Stimulated activated CD8-positive, alpha-beta memory T cell treated with anti-CD3 and anti-CD28 coated beads, Interleukin-7, amount 100 ng/mL, for 1 hour (primary cell): ENCODE measurements around the gene KIF25.

Experiments
- DNase-seq, 2 donors: peaks; one replicate each; pipeline ENCODE4 v3.0.0-alpha.2; 2020; ENCODE audit warnings: low read depth in 2 of 2

Gene KIF25

GRCh38 chr6:168035098-168035660 lies 37.7 kb downstream of the KIF25 start:
- DNase-seq: no peak

- DNase-seq: no peak
Observed at GRCh38 chr6:168035661-168036545, 38.4 kb downstream of the KIF25 start.

GRCh38 chr6:168037242-168037641 lies 39.8 kb downstream of the KIF25 start:
- no peak for DNase-seq

- no peak for DNase-seq
Observed at GRCh38 chr6:168037856-168038255, 40.4 kb downstream of the KIF25 start.

- DNase-seq: no peak
Observed at GRCh38 chr6:168038576-168039140, 41.2 kb downstream of the KIF25 start.

GRCh38 chr6:168039301-168039700 lies 41.8 kb downstream of the KIF25 start:
- DNase-seq: no peak

- no peak for DNase-seq
Observed at GRCh38 chr6:168039849-168040248, 42.4 kb downstream of the KIF25 start.

GRCh38 chr6:168040856-168041496 lies 43.5 kb downstream of the KIF25 start:
- no peak for DNase-seq

- no peak for DNase-seq
Observed at GRCh38 chr6:168041928-168042327, 44.5 kb downstream of the KIF25 start.

- no peak for DNase-seq
Observed at GRCh38 chr6:168042426-168043192, 45.1 kb downstream of the KIF25 start.

- no peak for DNase-seq
Observed at GRCh38 chr6:168043193-168043847, 45.8 kb downstream of the KIF25 start.

- DNase-seq: no peak
Observed at GRCh38 chr6:168043848-168044415, 46.5 kb downstream of the KIF25 start.

- DNase-seq: no peak
Observed at GRCh38 chr6:168044521-168045130, 47.2 kb downstream of the KIF25 start.

GRCh38 chr6:168045141-168045691 lies 47.7 kb downstream of the KIF25 start:
- no peak for DNase-seq

GRCh38 chr6:168045706-168046620 lies 48.5 kb downstream of the KIF25 start:
- no peak for DNase-seq

GRCh38 chr6:168046696-168047095 lies 49.2 kb downstream of the KIF25 start:
- DNase-seq: no peak

GRCh38 chr6:168047841-168048723 lies 50.6 kb downstream of the KIF25 start:
- DNase-seq: no peak

- no peak for DNase-seq
Observed at GRCh38 chr6:168048724-168049025, 51.2 kb downstream of the KIF25 start.
